ENCODE data around the gene ATP1B2.
A peak's percentile ranks its signal among the peaks of the same experiment; 100 is the strongest.
"Not testable (repeated sequence)": the region's sequence is repeated elsewhere in the genome, so short reads cannot be mapped to it uniquely, and the experiment has no call there.

ATP1B2 gene

DNA sequence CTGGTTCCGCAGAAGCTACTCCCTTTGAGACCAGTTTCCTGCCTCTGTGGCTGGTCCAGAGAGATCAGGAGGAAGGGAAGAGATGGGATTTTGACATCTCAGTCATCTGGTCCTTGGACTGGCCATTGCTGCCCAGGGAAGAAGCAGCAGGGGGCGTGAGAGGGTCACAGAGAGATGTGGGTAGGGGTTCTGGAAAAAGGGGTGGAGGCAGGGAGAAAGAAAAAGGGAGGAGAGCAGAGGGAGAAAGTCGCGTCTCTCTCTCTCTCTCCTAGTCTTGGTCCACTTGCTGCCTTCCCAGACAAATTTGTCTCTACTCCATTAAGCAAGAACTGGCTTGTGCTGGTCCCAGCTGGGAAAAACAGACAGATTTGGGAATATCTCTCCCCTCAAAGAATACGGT, 16.3 kb upstream of the ATP1B2 start:
- peak; percentile 81 for DNase-seq (ENCODE audit: low read depth, low spot score)

DNA sequence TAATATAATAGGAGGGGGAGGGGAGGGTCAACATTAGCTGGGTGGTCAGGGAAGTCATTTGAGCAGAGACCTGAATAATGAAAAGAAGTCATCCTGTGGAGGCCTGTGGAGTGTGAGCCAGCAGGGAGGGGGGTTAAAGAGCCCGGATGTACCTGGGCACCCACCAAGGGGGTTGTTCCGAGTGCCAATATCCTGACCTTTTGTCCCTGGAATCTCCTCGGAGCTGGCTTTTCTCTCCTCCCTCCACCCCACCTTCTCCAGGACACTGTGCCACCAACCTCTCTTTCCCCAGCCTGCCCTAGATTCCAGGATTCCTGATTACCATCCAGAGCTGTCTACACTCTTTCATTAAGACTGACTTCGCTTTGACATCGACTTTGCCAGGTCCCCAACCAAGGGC, 14.6 kb upstream of the ATP1B2 start:
- no peak for DNase-seq (ENCODE audit: low read depth, low spot score)

DNA sequence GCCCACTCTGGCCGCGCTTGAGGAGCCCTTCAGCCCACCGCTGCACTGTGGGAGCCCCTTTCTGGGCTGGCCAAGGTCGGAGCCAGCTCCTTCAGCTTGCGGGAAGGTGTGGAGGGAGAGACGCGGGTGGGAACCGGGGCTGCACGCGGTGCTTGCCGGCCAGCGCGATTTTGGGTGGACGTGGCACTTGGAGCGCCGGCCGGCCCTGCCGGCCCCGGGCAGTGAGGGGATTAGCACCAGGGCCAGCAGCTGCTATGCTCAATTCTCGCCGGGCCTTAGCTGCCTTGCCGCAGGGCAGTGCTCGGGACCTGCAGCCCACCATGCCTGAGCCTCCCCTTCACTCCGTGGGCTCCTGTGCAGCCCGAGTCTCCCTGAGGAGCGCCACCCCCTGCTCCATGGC, 9.9 kb upstream of the ATP1B2 start:
- no peak for DNase-seq (ENCODE audit: low read depth, low spot score)

DNA sequence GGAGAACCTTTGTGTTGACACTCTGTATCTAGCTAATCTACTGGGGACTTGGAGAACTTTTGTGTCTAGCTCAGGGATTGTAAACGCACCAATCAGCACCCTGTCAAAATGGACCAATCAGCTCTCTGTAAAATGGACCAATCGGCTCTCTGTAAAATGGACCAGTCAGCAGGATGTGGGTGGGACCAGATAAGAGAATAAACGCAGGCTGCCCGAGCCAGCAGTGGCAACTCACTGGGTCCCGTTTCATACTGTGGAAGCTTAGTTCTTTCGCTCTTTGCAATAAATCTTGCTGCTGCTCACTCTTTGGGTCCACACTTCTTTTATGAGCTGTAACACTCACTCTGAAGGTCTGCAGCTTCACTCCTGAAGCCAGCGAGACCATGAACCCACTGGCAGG, 9.1 kb upstream of the ATP1B2 start:
- DNase-seq (ENCODE audit: low read depth, low spot score), result not testable (repeated sequence)

DNA sequence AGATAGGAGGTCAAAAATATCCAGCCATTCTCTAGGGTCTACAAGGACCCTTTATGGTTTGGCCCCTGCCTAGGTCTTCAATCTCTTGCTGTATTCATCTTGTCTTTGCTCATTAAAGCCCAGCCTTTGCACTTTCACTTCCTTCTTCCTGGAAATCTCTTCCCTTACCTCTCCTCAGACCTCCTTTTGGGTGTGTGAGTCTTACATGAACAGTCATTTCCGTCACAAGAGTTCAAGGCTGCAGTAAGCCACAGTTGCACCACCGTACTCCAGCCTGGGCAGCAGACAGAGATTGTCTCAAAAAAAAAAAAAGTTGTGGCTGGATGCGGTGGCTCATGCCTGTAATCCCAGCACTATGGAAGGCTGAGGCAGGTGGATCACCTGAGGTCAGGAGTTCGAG, 6.0 kb upstream of the ATP1B2 start:
- no peak for DNase-seq (ENCODE audit: low read depth, low spot score)

DNA sequence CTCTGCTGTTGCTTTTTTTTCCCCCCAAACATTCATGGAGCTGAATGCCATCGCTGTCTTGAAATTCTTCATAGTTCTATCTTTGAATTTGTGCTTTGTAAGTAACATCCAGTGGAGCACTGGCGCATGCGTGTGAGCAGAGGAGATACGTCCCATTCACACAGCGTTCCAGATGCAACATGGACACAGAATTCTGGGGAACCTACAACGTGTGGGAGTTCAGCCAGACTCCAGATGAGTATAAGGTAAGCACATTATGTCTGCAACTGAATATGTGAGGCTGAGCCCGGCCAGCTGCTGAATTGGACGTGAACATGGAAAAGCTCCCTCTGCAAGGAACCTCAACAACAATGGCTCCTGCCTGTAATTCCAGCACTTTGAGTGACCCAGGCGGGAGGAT, 4.3 kb upstream of the ATP1B2 start:
- DNase-seq (ENCODE audit: low read depth, low spot score), result no peak

DNA sequence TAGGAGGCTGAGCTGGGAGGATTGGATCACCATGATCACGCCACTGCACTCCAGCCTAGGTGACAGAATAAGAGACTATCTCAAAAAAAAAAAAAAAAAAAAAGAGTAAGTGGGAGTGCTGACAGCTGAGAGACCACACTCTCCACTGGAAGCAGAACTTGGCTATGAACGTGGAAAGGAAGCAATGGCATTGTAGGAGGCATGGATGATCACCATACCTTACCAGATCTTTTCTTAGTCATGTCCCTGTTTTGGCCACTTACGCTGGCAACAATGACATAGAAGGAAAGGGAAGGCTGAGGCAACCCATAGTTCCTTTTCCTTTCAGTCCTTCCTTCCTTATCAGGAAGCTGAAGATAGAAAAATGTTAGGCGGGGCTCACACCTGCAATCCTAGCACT, 3.7 kb upstream of the ATP1B2 start:
- no peak for DNase-seq (ENCODE audit: low read depth, low spot score)

DNA sequence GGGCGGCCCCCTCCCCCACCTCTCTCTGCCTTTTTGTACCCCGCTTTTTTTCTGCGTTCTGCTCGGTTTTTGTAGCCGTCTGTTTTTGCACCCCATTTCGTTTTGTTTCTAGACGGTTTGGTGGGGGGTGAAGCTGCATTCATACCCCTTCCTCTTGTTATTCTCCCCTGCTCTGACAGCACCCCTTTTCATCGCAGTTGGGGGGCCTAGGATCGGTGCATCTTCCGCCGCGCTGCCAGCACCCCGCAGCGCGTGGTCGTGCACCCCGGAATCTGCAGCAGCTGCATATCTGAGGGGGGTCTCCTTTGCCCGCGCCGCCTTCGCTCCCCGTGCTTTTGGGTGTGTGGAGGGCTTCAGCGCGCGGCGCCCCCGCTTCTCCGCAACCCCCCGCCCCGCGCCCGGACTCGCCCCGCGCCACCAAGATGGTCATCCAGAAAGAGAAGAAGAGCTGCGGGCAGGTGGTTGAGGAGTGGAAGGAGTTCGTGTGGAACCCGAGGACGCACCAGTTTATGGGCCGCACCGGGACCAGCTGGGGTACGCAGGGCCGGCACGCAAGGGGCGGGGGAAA, 455 bp downstream of the ATP1B2 start:
- DNase-seq (ENCODE audit: low read depth, low spot score), result no peak

DNA sequence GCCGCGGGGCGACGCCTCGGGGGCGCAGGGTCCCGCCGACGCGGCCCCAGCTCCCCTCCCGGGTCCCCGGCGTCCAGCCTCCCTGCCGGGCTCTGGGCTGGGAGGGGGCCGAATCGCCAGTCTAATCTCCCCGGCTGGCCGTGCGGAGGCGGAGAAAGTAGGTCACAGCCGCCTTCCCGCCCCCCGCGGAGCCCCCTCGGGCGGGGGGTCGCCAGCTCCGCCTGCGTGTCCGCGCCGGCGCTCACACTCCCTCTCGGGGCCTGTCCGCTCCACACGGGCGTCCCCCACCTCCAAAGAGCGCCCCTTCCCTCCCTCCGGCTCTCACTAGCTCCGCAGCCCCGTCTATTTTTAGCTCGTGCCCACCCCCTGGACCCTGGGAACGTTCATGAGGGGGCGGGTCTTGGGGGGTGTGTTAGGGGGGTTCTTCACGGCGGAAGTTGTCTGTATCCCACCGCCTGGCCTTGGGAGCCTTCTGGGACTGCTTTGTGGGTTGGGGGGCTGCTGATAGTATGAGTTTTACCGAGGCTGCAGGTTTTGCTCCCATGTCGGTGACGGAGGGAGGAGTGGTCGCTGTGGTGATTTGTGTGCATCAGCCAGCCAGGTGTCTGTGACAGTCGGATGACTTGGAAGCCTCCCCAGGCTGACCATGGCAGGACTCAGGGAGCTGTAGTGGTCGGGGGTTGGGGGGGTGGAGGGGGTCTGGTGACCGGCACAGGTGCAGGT, 1.1 kb downstream of the ATP1B2 start:
- peak; percentile 25 for DNase-seq (ENCODE audit: low read depth, low spot score)

DNA sequence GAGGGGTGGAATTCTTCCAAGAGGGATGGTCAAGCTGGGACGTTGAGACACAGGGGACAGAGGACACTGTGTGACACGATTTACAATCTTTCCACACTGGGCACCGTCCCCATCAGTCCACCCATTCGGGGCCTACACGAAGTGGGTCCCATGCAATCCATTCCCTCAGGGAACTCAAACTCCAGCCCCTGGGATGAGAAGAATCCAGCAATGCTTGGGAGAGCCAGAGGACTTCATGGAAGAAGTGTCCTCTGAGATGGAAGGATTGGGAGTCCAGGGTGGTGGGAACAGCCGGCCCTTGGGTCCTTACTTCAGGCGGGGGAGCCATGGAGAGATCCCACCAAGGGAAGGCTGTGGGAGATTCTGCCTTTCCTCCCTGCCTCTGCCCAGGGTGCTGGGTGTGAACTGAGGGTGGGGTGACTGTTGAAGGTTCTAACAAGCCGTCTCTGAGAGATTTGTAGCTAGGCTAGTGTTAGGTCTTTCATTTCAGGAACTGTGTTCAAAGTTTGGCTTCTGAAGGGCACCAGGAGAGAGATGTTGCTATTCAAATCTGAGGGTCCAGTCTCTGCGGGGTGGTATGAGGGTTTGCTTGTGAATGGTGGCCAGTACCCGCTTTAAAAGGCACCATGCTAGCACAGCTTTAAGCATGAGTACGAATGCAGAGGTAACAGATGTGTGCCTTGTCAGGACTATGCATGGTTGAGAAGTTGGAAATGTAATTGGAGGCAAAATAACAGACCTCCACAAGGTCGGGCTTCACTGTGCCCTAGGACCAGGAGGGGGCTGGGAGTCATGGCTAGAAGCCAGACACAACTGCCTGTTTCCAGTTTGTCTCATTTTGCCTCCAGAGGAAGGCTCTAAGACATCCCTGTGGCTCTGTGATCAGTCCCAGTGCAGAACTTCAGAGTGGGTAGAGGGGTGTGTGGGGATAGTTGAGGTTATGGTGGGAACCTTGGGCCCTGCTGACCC, 1.9 kb downstream of the ATP1B2 start:
- DNase-seq (ENCODE audit: low read depth, low spot score), result no peak

DNA sequence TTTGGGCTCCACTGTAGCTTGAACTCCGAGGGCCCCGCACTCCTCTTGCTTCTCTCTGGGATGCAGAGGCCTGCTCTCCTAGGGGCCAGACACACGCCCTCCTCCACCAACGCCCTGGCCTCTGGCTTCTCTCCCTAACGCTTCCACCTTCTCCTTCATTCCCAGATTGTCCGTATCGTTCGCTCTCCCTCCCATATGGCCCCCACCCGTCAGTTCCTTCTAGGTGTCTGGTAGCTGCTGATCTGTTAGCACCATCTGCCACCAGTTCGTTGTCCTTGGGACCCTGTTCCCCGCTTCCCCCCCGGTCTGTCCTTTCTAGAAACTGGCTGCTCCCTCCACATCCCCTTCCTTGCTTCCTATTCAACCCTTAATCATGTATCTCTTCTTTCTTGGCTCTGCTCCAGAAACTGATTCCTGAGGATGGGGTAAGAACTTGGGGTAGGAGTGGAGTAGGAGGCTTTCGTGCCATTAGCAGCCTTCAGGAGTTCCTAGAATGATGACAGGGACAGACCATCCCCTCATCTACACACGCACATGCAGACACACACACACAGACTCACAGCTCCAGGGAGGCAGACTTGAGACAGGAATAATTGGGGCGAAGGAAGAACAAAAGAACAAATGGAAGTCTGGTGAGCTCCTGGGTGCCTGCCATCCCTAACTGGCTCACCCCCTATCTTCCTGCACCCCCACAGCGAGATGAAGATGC, 4.3 kb downstream of the ATP1B2 start:
- DNase-seq (ENCODE audit: low read depth, low spot score), result peak; percentile 37

DNA sequence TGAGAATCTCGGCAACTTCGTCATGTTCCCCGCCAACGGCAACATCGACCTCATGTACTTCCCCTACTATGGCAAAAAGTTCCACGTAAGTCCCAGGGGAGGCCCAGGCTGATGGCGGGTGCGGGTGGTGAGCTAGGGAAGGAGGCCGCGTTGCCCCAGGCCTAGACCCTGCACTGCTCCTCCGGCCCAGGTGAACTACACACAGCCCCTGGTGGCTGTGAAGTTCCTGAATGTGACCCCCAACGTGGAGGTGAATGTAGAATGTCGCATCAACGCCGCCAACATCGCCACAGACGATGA, 4.8 kb downstream of the ATP1B2 start:
- no peak for DNase-seq (ENCODE audit: low read depth, low spot score)

DNA sequence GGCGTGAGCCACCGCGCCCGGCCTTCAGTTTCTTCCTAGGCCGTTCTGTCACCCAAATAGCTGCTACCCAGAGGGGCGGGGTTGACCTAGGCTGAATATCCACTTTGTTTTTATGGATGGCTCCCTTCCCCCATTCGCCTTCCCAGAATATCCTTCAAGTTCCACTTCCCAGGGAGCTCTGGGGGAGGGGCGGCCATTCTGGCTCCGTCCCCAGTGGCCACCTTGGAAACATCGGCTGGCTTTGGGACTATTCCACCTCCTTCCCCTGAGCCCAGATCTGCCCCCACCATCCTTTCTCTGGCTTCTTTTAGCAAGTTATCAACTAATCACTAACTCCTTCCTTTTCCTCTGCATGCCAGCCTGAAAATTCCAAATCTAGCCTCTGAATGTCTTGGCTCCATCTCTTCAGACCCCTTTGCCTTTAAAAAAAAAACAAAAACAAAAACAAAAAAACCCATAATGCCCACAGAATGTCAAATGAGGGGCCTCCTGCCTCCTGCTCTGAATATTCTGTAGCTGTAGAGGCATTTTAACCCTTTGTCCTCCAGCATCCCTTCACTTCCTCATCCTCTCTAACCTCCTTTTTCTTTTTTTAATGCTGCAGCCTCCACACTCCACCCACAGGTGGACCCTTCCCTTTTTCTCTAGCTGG, 6.4 kb downstream of the ATP1B2 start:
- peak; percentile 77 for DNase-seq (ENCODE audit: low read depth, low spot score)

DNA sequence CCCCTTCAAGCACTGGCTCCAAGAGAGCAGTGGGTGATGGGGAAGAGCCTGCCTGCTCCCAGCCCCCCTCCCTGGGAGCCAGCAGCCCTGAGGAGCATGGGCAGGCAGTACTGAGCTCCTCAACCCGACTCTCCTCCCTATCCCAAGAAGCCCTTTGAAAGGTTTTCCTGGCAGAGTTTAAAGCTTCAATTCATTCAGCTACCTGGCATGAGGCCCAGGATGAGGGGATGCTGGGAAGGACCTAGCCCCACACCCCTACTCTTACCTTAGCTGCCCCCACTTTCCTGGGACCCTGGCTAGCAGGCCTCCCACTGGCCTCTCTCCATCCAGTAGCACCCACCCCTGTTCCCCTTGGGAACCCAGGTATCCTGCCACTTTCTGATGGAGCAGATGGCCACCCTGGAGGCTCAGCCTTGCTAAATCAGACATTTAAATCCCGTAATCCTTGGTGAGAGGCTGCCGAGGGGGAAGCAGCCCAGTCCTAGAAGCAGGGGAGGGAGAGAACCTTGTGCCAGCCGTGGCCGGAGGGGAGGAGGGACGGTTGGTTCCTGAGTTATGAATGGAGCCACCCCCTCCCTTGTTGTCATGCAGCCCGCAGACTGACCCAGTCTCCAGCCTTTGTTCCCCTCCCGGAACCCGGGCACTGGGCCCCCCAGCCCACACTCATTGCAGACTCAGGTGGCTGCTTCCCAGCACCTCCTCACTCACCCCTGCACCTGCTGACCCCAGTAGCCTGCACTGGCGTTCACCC, 17.1 kb downstream of the ATP1B2 start:
- peak; percentile 71 for DNase-seq (ENCODE audit: low read depth, low spot score)

DNA sequence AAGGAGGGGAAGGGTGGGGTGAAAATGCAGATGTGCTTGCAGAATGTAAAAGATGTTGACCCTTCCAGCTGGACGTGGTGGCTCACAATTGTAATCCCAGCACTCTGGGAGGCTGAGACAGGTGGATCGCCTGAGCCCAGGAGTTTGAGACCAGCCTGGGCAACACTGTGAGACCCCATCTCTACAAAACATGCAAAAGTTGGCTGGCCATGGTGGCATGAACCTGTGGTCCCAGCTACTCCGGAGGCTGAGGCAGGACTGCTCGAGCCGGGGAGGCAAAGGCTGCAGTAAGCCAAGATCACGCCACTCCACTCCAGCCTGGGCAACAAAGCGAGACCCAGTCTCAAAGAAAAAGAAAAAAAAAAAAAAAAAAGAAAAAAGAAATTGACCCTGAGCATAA, 17.8 kb downstream of the ATP1B2 start:
- DNase-seq (ENCODE audit: low read depth, low spot score), result no peak

DNA sequence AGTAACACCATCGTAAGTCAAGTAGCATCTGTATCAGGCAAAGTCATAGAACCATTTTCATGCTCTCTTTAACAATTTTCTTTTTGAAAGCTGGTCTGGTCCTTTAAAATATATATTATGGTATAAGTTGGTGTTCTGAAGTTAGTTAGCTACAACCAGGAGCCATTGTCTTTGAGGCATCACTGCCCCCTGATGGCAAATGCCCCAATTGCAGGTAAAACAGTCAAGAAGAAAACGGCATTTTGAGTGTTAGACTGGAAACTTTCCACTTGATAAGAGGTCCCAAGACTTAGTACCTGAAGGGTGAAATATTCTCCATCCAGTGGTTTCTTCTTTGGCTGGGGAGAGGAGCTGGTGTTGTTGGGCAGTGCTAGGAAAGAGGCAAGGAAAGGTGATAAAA, 22.5 kb downstream of the ATP1B2 start:
- no peak for DNase-seq (ENCODE audit: low read depth, low spot score)

DNA sequence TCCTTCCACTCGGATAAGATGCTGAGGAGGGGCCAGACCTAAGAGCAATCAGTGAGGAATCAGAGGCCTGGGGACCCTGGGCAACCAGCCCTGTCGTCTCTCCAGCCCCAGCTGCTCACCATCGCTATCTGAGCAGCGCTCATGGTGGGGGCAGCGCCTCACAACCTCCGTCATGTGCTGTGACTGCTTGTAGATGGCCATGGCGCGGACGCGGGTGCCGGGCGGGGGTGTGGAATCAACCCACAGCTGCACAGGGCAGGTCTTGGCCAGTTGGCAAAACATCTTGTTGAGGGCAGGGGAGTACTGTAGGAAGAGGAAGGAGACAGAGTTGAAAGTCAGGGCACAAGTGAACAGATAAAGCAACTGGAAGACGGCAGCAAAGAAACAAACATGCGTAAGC, 24.2 kb downstream of the ATP1B2 start:
- no peak for DNase-seq (ENCODE audit: low read depth, low spot score)

DNA sequence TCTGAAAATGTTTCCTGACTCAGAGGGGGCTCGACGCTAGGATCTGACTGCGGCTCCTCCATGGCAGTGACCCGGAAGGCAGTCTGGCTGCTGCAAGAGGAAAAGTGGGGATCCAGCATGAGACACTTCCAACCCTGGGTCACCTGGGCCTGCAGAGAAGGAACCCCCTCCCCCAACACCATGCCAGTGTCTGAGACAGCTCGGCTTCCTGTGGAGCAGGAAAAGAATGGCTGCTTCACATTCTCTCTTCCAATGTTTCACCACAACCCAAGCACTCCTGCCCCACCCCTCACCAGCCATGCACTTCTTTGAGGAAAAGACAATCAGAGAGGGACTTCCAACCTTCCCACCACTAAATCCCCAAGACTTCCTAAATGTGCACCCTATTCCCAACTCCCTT, 25.8 kb downstream of the ATP1B2 start:
- peak; percentile 37 for DNase-seq (ENCODE audit: low read depth, low spot score)

DNA sequence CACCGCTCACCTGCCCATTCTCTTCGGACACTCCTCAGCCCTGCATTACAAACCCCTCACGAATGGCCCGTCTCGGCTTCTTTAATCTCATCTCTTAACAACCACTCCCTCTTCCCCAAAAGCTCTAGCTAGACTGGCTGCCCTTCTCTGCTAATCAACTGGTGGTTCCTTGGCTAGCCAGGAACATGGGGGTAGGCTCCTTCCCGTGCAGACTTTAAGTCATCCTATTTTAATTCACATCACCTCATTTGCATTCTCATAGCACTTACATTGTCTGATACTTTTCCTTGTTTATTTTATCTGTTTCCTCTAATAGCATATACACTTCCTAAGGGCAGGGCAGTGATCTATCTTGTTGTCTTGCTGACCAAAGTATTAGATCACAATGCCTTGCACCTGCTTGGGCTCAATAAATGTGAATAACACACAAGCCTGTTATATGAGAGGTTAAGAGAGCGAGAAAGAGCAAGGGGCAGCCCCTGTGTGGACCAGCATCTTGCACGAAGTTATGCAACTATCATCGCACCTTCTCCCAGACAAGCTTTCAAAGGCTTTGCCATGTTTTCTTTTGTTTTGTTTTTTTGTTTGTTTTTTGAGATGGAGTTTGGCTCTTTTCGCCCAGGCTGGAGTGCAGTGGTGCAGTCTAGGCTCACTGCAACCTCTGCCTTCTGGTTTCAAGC, 26.8 kb downstream of the ATP1B2 start:
- no peak for DNase-seq (ENCODE audit: low read depth, low spot score)

DNA sequence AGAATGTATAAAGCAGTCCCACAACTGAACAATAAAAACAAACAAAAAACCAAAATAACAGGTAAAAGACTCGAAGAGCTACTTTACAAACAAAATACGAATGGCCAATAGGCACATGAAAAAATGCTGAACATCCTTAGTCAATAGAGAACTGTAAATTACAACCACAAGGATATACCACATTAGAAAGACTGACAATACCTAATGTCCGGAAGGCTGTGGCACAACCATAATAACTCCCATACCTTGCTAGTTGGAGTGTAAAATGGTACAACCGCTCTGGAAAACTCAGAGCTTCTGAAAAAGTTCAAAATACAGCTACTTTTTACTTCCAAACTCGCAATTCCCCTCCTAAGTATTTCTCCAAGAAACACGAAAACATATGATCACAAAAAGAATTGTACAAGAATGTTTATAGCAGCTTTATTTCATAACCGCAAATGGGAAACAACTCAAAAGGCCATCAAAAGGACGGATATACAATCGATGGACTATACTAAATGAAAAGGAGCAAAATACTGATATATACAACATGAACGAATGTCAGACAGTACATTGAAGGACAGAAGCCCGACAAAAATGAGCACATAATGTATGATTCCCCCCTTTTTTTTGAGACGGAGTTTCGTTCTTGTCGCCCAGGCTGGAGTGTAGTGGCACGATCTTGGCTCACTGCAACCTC, 34.3 kb downstream of the ATP1B2 start:
- DNase-seq (ENCODE audit: low read depth, low spot score), result peak; percentile 14
